Ammon's horn (tissue), 1 donor: Measurements from ENCODE around the gene NIBAN1.
"Not testable (repeated sequence)": the region's sequence is repeated elsewhere in the genome, so short reads cannot be mapped to it uniquely, and the experiment has no call there.

Experiments used
- DNase-seq: peaks from one replicate; pipeline ENCODE4 v3.0.0-alpha.2; 2016; ENCODE audit warnings: low spot score

NIBAN1 gene, protein sequence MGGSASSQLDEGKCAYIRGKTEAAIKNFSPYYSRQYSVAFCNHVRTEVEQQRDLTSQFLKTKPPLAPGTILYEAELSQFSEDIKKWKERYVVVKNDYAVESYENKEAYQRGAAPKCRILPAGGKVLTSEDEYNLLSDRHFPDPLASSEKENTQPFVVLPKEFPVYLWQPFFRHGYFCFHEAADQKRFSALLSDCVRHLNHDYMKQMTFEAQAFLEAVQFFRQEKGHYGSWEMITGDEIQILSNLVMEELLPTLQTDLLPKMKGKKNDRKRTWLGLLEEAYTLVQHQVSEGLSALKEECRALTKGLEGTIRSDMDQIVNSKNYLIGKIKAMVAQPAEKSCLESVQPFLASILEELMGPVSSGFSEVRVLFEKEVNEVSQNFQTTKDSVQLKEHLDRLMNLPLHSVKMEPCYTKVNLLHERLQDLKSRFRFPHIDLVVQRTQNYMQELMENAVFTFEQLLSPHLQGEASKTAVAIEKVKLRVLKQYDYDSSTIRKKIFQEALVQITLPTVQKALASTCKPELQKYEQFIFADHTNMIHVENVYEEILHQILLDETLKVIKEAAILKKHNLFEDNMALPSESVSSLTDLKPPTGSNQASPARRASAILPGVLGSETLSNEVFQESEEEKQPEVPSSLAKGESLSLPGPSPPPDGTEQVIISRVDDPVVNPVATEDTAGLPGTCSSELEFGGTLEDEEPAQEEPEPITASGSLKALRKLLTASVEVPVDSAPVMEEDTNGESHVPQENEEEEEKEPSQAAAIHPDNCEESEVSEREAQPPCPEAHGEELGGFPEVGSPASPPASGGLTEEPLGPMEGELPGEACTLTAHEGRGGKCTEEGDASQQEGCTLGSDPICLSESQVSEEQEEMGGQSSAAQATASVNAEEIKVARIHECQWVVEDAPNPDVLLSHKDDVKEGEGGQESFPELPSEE

DNA sequence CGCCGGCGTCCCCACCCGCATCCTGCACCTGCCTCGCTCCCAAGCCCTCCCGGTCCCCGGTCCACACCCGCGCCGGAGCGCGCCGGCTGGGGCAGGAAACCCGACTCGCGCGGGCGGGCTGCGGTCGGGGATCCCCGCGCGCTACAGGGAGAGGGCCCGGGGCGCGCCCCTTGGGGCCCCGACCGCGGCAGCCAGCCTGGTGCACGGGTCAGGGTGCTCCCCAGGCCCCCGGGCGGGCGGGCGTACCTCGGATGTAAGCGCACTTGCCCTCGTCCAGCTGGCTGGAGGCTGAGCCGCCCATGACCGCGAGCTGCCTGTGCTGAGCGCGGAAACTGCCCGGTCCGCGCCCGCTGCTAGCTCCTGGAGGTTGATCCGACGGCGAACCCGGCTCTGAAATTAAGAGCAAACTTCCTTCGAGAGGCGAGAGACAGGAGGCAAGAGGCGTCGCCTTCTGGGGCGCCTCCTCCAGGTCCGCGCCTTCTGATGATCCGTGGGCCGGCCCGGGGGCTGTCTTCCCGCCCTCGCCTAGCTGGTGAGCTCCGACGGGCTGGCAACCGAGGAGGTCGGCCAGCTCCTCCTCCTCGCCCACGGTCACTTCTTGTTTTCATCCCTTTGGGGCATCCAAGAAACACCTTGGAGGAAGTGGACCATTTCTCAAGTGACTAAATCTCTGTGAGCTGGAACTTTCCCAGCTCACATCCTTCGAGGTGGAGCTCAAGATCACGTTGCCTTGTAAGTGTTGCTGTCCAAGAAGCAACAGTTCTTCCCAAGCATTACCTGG is at the start of gene NIBAN1:
Gene NIBAN1, minus strand, starts transcription at position 453 of the 781 bp plus-strand sequence. Its CDS starts 152 bp downstream, at position 301.
- DNase-seq = peak; percentile 13

DNA sequence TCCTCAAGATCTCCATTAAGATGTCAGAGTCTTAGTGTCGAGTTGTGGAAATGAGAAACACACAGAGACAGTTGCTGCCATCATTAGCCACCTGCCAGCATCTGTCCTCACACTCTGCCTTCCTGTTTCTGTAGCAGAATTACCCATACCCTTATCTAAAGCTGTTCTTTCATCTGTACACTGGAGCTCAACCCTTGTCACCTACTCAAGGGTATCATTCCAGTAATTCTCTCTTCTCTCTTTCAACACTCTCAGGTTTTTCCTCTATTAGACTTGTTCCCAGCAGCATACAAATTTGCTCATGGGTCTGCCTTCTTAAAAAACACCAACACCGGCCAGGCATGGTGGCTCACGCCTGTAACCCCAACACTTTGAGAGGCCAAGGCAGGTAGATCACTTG is 43.7 kb upstream of the NIBAN1 start:
- no peak for DNase-seq

DNA sequence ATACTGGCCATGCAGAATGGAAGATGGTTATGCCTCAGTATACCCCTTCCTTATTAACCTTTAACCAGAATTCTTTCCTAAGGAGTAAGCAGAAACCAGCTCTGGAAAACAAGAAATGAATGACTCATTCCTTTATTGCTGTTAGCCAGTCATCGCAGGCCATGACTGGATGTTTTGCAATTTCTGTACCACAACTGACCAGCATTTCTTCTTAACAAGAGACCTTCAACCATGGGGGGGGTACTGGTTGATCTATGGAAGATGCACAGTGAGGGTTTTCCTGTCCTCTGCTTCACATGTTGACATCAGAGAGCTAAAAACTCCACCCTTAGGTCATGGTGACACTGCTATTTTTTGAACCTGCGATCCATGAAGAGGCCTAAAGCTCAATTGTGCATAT is 43.0 kb upstream of the NIBAN1 start:
- no peak for DNase-seq

DNA sequence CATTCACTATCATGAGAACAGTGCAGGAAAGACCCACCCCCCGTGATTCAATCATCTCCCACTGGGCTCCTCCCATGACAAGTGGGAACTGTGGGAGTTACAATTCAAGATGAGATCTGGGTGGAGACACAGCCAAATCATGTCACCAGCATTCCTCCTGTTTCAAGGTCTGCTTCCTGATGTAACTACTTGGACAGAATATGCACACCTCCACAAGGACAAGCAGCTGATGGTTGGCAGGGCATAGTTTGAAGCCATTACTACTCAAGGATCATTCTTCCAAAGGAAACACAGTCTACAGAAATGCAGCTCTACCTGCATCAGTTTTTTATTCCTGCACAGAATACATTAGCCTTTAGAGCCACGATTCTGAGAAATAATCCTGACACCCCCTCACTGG is 42.6 kb upstream of the NIBAN1 start:
- no peak for DNase-seq

DNA sequence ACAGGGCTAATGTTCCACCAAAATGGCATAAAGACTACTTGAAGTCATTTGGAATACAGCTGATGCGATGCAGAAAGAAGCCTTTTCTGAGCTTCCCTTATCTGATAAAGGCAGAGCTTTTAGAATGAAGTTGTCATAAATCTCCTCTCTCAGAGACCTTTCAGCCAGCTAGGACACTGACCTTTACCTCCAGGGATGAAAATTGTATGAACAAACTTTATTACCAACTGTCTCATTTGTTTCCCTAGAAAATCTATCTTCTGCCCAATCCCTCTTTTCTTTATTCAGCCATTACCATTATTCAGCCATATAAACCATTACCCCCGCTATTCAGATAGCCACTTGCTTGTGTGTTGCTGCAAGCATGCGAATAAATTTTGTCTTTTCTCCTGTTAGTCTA is 41.3 kb upstream of the NIBAN1 start:
- no peak for DNase-seq

DNA sequence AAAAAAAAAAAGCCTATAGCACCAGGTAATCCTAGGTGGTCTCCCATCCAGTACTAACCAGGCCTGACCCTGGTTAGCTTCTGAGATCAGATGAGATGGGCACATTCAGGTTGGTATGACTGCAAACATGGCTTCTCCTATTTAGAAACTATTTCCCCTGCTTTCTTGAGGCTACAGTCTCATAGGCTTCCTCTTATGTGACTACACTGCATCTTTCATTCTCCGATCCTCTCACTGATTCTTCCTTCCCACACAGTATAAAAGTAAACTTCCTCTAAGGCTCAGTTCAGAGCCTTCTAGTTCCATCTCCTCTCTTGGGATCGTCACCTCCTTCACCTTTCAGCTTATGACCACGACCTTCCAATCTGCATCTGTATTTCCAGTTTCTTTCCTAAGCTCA is 40.6 kb upstream of the NIBAN1 start:
- DNase-seq = no peak

DNA sequence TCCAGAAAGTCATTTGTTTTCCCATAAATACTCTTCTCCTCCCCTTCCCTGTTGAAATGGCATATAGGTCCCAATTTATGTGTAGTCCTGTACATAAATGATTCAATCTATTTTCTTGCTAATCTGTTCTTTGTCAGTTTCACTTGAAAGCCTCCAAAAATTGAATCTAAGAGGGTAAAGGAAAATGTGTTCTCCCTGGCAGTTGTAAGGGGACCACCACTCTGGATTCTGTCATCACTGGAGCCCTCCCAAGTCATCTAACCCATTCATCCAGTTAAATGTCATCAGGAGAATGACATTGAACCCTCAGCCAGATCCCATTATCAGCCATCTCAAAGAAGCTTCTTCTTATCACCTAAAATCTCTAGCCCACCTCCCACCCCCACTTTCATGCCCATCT is 36.1 kb upstream of the NIBAN1 start:
- DNase-seq = no peak

DNA sequence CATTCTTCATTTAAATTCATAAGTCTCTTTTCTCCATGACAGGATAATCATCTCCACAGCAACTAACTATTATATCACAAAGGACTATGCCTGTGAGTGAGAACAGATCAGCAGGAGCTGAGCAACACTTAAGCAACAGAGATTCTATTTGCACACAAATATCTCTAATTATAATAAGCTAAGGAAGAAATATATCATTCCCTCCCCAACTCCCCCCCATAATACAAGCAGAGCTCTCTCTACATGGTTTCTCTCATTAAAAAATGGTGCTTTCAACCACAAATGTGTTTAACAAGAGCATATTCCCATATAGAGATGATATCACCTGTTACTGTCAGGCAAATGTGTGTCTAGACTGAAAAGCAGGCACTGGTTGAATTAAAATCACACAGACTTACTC is 34.5 kb upstream of the NIBAN1 start:
- DNase-seq = no peak

DNA sequence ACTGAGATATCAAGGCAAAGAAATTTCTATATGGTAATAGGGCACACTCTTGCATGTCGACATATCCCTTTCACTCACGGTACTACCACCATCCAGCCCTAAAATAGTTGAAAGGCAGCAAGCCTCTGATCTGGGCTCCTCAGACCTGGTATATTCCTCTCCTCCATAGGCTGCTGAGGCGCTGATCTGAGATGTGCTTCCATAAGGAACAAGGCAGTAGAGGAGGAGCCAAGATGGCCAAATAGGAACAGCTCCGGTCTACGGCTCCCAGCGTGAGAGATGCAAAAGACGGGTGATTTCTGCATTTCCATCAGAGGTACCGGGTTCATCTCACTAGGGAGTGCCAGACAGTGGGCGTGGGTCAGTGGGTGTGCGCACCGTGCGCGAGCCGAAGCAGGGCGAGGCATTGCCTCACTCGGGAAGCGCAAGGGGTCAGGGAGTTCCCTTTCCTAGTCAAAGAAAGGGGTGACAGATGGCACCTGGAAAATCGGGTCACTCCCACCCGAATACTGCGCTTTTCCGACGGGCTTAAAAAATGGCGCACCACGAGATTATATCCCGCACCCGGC is 27.1 kb upstream of the NIBAN1 start:
- DNase-seq = not testable (repeated sequence)

DNA sequence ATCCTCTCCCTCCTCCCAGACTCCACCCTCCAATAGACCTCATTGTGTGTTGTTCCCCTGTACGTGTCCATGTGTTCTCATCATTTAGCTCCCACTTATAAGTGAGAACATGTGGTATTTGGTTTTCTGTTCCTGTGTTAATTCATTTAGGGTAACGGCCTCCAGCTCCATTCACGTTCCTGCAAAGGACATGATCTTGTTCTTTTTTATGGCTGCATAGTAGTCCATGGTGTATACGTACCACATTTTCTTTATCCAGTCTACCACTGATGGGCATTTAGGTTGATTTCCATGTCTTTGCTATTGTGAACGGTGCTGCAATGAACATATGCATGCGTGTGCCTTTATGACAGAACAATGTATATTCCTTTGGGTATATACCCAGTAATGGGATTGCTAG is 25.7 kb upstream of the NIBAN1 start:
- DNase-seq = not testable (repeated sequence)

DNA sequence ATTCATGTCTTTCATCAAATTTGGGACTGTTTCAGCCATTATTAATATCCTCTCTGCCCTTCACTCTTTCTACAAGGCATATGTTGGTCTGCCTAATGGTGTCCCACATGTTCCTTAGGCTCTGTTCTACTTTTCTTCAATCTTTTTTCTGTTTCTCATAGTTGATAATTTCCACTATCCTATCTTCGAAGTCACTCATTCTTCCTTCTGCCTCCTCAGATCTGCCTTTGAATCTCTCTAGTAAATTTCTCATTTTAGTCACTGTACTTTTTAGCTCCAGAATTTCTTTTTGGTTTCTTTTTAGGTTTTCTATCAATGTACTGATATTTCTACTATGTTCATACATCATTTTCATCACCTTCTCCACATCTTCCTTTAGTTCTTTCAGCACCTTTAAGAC is 20.0 kb upstream of the NIBAN1 start:
- DNase-seq = no peak

DNA sequence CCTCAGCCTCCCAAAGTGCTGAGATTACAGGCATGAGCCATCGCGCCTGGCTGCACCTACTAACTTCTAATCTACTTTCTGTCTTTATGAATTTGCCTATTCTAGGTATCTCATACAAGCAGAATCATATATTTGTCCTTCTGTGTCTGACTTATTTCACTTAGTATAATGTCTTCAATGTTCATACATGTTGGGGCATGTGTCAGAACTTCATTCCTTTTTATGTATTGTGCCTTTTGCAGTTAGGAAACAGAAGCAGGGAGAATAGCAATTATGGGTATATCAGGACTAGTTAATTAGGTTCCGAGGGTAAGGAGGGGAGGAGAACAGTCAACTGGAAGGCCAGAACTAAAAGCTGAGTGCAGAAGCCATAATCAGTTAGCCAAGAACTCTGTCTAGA is 18.0 kb upstream of the NIBAN1 start:
- DNase-seq = no peak

DNA sequence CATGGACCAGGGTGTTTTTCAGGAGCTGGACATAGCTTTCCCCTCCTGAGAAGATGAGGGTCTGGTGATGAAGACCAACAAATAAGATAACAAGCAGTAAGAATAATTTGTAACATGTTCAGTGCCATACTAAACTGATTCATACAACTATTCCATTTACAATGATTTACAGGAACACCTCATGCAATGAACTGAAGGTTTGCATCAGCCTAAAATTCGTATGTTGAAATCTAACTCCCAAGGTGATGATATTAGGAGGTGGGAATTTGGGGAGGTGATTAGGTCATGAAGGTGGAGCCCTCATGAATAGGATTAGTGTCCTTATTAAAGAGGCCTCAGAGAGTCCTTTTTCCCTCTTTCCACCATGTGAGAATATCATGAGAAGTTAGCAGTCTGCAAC is 15.9 kb upstream of the NIBAN1 start:
- DNase-seq = no peak

DNA sequence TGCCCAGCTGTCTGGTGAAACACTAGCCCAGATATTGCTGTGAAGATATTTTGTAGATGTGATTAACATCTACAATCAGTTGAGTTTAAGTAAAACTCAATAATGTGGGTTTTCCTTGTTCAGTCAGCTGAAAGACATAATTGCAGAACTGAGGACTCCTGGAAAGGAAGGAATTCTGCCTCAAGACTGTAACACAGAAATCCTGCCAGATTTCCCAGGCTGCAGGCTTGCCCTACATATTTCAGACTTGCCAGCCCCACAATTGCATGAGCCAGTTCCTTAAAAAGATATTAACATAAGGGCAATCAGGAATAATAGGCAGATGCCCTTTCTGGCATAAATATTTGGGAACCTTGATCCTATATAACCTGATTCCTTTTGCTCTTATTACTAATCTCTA is 14.2 kb upstream of the NIBAN1 start:
- DNase-seq = no peak

DNA sequence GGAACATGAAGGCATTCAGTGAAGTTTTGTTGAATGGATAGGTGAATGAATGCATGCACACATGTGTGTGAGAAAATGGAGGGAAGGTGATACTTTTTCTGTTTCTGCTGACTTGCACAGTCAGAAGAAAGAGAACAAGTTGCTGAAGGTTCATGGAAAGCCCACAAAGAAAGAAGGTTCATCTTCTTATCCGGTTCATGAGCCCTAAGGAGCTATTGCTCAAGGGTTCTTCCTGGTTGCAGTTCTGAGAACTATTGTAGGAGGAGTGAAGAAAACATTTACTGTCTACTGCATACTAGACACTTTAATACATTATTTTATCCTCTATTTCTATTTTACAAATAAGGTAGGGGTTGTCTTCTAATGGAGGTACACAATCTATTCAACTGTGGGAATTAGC is 13.4 kb upstream of the NIBAN1 start:
- DNase-seq = no peak

DNA sequence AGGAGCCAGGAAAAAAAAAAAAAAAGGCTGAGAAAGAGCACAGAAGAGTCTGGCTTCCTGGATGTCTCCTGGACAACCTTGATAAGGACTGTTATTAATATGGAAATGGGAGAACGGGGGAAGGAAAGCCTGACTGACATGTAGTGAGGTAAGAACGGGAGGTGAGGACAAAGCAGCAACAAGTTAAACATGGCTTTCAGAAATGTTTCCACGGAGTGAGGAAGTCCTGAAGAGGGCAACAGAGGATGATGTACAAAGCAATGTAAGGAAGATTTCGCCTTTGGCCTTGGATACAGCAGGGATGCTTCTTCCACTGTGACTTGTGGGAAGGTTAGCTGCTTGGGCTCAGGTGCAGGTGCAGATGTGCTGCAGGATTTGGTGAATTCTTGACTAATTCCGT is 11.9 kb upstream of the NIBAN1 start:
- DNase-seq = no peak

DNA sequence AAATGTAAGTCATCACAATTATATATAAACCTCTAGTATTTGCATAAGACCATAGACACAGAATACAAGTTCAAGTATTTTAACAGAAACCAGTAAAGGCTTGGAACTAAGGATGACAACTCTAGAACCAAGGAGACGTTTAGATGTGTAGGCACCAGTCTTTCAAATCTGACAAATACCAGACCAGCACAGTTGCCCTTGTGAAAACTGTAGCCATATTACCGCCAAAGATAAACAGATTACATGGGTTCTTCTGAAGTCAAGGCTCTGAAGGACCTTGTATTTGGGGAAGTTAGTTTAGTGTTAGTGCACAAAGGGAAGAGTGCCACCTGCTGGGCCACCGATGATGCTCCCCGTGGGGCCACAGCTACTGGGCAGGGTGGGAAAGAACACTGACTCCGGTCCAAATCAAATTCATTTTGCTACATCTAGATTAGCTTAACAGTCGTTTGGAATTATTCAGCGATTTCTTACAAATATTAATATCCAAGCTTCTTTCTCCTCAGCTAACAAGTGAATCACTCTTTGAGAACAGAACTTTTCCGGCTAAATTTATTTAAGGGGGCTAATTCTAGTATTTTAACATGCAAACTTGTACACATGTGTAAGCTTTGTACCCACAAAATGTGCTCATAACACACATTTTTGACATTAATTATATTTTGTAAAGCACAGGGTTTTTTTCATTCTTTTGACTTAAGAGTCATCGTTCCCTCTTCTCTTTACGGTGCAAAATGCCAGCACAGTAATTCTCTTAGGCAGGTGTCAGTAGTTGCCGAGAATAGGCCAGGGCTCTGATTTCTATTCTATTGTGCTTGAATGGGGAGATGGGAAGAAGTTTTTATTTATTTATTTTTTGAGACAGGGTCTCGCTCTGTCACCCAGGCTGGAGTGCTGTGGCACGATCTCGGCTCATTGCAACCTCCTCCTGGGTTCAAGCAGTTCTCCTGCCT is 8.0 kb upstream of the NIBAN1 start:
- peak; percentile 83 for DNase-seq

DNA sequence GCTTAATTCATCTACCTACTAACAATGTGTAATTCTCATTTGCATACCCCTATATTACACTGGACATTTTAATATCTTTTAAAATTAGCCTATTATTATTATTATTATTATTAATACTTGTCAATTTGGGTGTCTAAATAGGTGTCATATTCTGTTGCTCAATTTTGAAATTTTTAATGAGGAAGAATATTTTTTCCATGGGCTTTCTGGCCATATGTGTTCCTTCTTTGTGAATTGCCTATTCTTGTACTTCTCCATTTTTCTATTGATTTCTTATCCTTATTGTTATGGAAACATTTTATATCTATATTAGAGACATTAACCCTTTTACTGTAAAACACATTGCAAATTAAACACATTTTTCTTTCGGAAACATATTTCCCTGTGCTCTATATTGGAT is 6.4 kb upstream of the NIBAN1 start:
- no peak for DNase-seq

DNA sequence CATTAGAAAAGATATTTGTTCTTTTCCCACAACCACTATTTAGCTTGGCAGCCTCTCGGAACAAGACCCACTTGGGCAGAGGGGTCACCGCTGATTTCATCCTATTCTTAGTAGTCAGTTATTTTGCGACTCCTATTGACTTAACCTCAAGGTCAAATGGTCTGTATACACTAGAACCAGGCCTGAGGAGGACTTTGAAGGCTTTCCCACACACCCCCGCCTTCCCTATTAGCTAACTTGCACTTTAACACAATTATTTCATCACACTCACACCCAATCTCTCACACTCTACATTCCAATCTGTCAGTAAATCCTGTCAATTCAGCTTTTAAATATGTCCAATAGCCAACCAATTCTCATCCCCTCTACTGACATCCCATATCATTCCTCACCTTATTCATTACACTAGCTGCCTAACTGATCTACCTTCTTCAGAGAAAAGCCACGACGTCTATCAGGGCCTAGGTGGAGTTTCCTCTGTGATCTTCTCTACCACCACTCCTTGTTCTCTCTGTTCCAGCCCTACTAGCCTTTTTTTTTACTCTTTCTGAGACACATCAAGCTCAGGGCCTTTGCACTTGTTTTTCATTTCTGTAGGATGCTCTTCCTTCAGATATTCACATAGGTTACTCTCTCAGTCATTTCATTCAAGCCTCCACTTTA is 1.0 kb upstream of the NIBAN1 start:
- DNase-seq = no peak

DNA sequence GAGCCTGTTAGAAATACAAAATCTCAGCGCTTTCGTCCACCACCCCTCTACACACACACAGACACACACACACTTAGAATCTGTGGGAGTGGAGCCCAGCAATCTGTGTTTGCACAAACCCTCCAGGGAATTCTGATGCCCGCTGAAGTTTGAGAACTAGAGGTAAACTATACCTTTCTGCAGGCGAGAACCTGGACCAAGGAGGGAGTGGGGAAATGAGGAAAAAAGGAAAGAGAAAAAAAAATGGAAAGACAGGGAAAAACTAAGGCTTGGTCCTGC is 468 bp upstream of the NIBAN1 start:
- DNase-seq = no peak
